Measurements from ENCODE around the gene SULF2.

DNA sequence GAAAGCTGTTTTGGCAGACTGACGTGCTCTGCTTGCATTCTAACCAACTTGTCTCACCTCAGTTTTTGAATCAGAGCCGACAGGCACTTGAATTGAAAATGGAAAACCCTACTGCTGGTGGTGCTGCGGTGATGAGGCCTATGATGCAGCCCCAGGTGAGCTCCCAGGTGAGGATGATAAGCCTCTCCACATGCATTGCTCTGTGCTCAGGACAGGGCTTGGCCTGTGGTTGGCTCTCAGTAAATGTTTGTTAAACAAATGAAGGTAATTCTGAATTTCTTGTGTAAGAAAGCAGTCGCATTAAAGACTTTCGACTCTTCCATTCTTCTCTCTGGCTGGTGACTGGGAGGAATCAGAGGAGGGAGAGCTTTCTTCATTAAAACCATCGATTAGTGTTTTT is 136.3 kb downstream of the SULF2 start:
- no peak for TF ChIP-seq EZH2 (IDR thresholded peaks at IDR 0.05; ENCODE audit: borderline replicate concordance, low read length)
- TF ChIP-seq, protein P1, sequence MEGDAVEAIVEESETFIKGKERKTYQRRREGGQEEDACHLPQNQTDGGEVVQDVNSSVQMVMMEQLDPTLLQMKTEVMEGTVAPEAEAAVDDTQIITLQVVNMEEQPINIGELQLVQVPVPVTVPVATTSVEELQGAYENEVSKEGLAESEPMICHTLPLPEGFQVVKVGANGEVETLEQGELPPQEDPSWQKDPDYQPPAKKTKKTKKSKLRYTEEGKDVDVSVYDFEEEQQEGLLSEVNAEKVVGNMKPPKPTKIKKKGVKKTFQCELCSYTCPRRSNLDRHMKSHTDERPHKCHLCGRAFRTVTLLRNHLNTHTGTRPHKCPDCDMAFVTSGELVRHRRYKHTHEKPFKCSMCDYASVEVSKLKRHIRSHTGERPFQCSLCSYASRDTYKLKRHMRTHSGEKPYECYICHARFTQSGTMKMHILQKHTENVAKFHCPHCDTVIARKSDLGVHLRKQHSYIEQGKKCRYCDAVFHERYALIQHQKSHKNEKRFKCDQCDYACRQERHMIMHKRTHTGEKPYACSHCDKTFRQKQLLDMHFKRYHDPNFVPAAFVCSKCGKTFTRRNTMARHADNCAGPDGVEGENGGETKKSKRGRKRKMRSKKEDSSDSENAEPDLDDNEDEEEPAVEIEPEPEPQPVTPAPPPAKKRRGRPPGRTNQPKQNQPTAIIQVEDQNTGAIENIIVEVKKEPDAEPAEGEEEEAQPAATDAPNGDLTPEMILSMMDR (conservative IDR thresholded peaks at IDR 0.05 in 1 of 2, IDR thresholded peaks at IDR 0.05 in 1 of 2; ENCODE audit: extremely low read depth in 1 of 2, insufficient read depth in 1 of 2, low read depth in 1 of 2, low read length in 2 of 2), result no peak
